GM10248 (cell line): Measurements from ENCODE around the gene SPANXC.
A peak's percentile ranks its signal among the peaks of the same experiment; 100 is the strongest.
"Not testable (repeated sequence)": the region's sequence is repeated elsewhere in the genome, so short reads cannot be mapped to it uniquely, and the experiment has no call there.

Experiments
- CTCF ChIA-PET: fragments of 300-600 bp; sonication (Branson Sonifier 250); formaldehyde crosslinking; extraction: SDS; loops from one replicate; lab custom pipeline; 2021; ENCODE audit warnings: antibody characterized with exemption; lab: Yijun Ruan, JAX
- POLR2A ChIA-PET: fragments of 350-650 bp; sonication (Branson Sonifier 250); formaldehyde crosslinking; extraction: SDS; loops from one replicate; lab custom pipeline; 2020; ENCODE audit warnings: antibody characterized with exemption; lab: Yijun Ruan, JAX
- DNase-seq: peaks from one replicate; pipeline ENCODE4 v3.0.0; 2012; ENCODE audit errors: extremely low spot score
- CTCF ChIP-seq: IDR thresholded peaks from 2 replicates; pipeline ENCODE4 v1.5.1; 2012; ENCODE audit warnings: mild to moderate bottlenecking, low read depth; ENCODE audit errors: extremely low read depth, missing control alignments, control extremely low read depth

Gene SPANXC

GRCh38 chrX:141242417-141242816, at the start of gene SPANXC:
Gene SPANXC, minus strand, starts transcription at chrX:141242517. Its CDS starts 60 bp downstream, at chrX:141242457.
- POLR2A ChIA-PET: not testable (repeated sequence)

GRCh38 chrX:141279476-141279875, 37.2 kb upstream of the SPANXC start:
- ChIA-PET CTCF (no interaction called here), POLR2A (no interaction called here)
- DNase-seq: no peak
- no peak for TF ChIP-seq CTCF

More at GRCh38 chrX:141242417-141242816, at the start of gene SPANXC:
- DNase-seq, CTCF ChIA-PET: not testable (repeated sequence)

GRCh38 chrX:141278306-141278705, 36.0 kb upstream of the SPANXC start:
- no peak for DNase-seq
- ChIA-PET POLR2A (no interaction called here), CTCF (interaction anchor here (0.7 to 1.5 kb wide), 4 partner anchors 460 to 517 kb away, joined by 3 to 6 read pairs (median 4); no protein-coding TSS in a partner anchor)
- peak; percentile 14 for TF ChIP-seq CTCF

- ChIA-PET CTCF (no interaction called here), POLR2A (no interaction called here)
- no peak for TF ChIP-seq CTCF
- no peak for DNase-seq
Observed at GRCh38 chrX:141258080-141258479, 15.8 kb upstream of the SPANXC start.

- DNase-seq: no peak
- TF ChIP-seq CTCF: no peak
- POLR2A ChIA-PET: no interaction called here
- CTCF ChIA-PET: no interaction called here
Observed at GRCh38 chrX:141221611-141222010, 20.7 kb downstream of the SPANXC start.

GRCh38 chrX:141220342-141221008, 21.8 kb downstream of the SPANXC start:
- no peak for DNase-seq
- CTCF ChIA-PET: no interaction called here
- POLR2A ChIA-PET: no interaction called here
- no peak for TF ChIP-seq CTCF

- no peak for TF ChIP-seq CTCF
- POLR2A ChIA-PET: no interaction called here
- CTCF ChIA-PET: no interaction called here
- no peak for DNase-seq
Observed at GRCh38 chrX:141214196-141214595, 28.1 kb downstream of the SPANXC start.
